Activated CD4-positive, alpha-beta T cell treated with anti-CD3 and anti-CD28 coated beads, Interleukin-10, Interleukin-2, amounts not matched to agents 100 ng/mL and 50 ng/mL, durations not matched to agents 16 hours and 8 hours (primary cell): ENCODE measurements around the gene FMNL2.
"Not testable (repeated sequence)": the region's sequence is repeated elsewhere in the genome, so short reads cannot be mapped to it uniquely, and the experiment has no call there.

Experiments
- DNase-seq: peaks from one replicate; pipeline ENCODE4 v3.0.0-alpha.2; 2020

The FMNL2 gene

DNA sequence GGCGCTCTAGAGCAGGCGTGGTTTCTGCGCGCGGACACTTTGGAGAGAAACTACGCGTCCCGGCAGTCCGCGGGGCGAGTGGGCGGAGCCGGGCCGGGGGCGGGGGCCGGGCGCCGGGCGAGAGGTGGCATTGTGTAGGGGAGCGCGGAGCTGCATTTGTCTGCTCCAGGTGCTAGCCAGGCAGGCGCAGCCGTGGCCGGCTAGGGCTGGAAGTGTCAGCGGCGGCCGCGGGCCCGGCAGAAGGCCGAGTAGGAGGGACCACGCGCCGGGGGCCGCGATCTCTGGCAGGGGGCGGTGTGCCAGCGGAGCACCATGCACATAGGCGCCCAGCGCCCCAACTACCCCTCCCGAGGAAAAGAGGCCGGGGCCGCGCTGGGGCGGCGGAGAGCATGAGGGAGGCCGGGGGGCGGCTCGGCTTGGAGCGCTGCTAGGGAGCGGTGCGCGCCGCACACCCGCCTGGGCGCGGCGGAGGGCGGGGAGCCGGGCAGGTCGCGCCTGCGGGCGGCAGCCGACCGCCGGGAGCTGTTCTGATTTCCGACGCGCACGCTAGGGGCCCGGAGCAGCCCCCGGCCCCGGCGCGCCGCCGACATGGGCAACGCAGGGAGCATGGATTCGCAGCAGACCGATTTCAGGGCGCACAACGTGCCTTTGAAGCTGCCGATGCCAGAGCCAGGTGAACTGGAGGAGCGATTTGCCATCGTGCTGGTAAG is at the start of gene FMNL2:
Gene FMNL2, plus strand, starts transcription at position 159 of the 710 bp plus-strand sequence.
- peak; percentile 80 for DNase-seq

- DNase-seq: no peak
These were observed 42.0 kb upstream of the FMNL2 start for GRCh38 chr2:152292991-152293390.

DNA sequence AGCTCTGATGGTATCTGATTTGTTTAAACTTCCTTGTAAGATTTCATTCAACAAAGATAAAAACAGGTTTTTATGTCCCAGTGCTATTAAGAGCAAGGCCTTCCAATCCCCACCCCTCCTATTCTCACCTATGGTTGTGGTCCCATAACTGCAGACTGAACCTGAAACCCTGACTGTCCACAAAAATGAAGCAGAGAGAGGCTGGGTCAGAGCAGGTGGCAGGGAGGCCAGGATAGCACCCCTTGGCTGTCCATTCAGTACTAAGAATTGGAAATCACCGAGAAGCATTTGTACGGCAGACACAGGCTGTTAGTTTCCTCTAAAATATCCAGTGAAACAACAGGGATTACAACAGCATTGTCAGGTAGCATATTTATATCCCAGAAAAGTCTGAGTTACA is 37.3 kb upstream of the FMNL2 start:
- DNase-seq: no peak

GRCh38 chr2:152298754-152299153 is 36.2 kb upstream of the FMNL2 start:
- DNase-seq: no peak

GRCh38 chr2:152301131-152301530 is 33.8 kb upstream of the FMNL2 start:
- DNase-seq: no peak

- DNase-seq: no peak
These were observed 31.0 kb upstream of the FMNL2 start for GRCh38 chr2:152303951-152304350.

GRCh38 chr2:152304836-152305235 is 30.1 kb upstream of the FMNL2 start:
- no peak for DNase-seq

DNA sequence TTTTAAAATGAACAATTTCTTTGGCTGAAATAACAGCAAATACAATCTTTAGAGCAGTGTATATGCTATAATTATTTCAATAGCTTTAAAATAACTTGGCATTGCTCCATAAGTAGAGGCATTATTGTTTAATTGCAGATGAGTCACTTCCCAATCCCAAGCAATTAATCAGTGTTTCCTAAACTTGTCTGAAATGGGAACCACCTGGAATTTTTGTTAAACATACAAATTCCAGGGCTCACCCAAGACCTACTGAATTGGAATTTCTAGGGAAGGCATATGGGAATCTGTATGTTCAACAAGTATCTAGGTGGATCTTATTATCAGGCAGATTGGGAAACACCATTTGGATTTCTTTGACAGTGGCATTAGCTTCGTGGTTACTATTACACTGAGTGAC is 27.1 kb upstream of the FMNL2 start:
- no peak for DNase-seq

DNA sequence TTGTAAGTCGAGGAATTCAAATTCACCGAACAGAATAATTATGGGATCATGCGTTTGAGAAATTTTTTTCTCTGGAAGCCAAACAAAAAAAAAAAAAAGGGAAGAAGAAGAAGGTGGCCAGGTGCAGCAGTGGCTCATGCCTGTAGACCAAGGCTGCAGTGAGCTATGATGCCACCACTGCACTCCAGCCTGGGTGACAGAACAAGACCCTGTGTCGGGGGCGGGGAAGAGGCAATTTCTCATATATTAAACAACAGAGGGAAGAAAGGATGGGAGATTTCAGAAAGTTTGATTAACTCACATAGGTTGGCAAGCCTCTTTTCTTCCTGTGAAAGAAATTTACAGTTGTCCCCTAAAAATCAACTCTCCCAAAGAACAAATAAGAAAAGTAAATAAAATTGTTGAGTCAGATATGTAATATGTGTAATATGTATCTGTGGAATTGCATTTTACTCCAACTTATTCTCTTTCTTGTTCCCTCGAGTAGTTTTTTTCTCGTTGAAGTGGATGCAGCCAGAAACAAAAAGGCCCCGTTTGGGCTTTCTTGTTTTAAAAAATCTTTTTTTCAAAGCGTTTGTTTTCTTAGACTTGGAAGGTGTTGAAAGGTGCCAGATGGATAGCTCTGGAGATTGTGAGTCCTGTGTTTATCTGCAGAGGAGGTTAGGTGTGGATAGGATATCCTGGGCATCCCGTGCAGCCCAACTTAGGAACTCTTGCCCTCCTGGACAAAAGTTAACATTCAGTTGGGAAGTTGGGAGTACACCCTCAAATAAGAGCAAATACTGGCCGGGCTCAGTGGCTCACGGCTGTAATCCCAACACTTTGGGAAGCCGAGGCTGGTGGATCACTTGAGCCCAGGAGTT is 25.4 kb upstream of the FMNL2 start:
- DNase-seq: no peak

GRCh38 chr2:152319822-152320570 is 15.0 kb upstream of the FMNL2 start:
- DNase-seq: no peak

- DNase-seq: no peak
These were observed 14.2 kb upstream of the FMNL2 start for GRCh38 chr2:152320814-152321213.

GRCh38 chr2:152322222-152322621 is 12.8 kb upstream of the FMNL2 start:
- no peak for DNase-seq

GRCh38 chr2:152325126-152325525 is 9.8 kb upstream of the FMNL2 start:
- not testable (repeated sequence) for DNase-seq

DNA sequence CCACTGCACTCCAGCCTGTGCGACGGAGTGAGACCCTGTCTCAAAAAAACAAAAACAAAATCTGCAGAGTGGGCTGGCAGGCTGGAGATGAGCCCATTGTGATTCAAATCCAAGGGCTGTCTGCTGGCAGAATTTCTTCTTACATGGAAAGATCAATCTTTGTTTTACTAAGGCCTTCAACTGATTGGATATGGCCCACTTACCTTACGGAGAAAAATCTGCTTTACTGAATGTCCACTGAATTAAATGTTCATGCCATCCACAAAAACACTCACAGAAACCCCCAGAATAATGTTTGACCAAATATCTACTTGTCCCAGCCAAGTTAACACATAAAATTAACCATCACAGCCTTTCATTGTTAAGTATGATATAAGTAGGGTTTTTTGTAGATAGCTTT is 8.3 kb upstream of the FMNL2 start:
- no peak for DNase-seq

- DNase-seq: no peak
These were observed 7.0 kb upstream of the FMNL2 start for GRCh38 chr2:152328013-152328412.

GRCh38 chr2:152330235-152330866 is 4.6 kb upstream of the FMNL2 start:
- no peak for DNase-seq

- DNase-seq: no peak
These were observed 316 bp upstream of the FMNL2 start for GRCh38 chr2:152334701-152335015.

- DNase-seq: peak; percentile 14
These were observed 748 bp downstream of the FMNL2 start for GRCh38 chr2:152335726-152336118.

DNA sequence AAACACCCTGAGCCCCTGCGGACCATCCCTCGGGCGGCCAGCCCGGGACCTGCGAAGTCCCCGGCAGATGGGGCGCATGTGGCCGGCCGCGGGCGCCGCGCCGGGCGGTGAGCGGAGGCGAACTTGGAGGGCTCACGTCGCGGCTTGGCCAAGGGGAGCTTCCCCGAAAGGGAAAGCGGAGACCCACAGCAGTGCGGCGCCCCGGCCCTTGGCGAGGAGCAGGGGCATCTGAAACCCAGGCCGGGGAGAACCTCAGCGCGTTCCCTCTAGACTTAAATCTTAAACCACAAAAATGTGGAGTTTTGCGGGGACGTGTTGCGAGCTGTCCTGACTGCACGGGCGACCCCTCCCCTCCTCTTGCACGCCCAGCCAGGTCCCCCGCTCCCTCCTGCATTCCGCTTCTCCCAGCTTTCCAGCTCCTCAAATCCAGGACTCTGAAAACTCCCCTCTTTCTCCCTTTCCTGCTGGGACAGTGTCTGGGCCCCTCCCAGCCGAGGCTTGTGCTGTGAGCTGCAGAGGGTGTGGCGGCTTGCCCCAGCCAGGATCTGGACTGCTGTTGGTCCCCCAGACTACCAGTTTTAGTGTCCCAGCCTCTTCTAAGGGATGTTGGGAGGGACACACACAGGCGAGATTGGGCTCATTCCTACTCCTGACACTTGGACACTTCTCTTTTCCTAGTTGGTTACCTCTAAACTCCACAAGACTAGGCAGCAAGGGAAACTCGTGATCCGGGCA is 1.3 kb downstream of the FMNL2 start:
- DNase-seq: peak; percentile 23

GRCh38 chr2:152336854-152337510 is 2.0 kb downstream of the FMNL2 start:
- no peak for DNase-seq

DNA sequence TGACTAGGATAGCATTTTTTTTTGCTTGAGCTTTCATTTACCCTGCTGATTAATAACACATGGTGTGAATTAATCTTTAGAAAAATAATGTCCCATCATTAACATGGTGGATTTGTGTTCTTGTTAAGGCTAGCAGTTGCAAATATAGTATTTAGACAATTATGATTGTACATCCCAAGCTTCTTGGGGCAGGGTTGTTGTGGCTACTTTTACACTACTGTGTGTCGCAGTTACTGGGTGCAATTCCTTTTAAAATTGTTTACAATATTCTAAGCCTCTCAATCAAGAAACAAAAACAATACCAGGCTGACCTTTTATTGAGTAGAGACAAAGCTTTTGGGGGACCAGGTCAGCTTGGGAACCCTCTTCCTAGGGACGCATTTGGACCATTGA is 2.5 kb downstream of the FMNL2 start:
- DNase-seq: no peak
